Panc1 (cell line): ENCODE data around the gene TMEM174. TPM values are rescaled to one million over a fixed set of nuclear protein-coding genes. Genes with fewer than 3 reads are reported as not detected.

Experiments
- ATAC-seq: fragments of 200-7000 bp; cut with Tn5 transposase; 2 replicates; pipeline ENCODE4 v1.9.1; 2020; ENCODE audit warnings: mild to moderate bottlenecking, moderate library complexity
- BruUV-seq: library from RNA; stranded (reverse); fragments of 400-500 nt; replicated peaks from 2 replicates; lab custom pipeline; 2021; lab: Mats Ljungman, UMichigan
- CTCF ChIA-PET: fragments of 300-600 bp; sonication (Branson Sonifier 250); formaldehyde crosslinking; loops from one replicate; lab custom pipeline; 2022; ENCODE audit warnings: antibody characterized with exemption; lab: Charles Lee
- POLR2A ChIA-PET: fragments of 300-600 bp; sonication (Branson Sonifier 250); formaldehyde crosslinking; loops from one replicate; lab custom pipeline; 2022; ENCODE audit warnings: antibody characterized with exemption; lab: Charles Lee
- DNase-seq: peaks from one replicate; pipeline ENCODE4 v3.0.0-alpha.2; 2010; ENCODE audit warnings: low read depth, low spot score
- H3K27ac ChIP-seq: 2 replicates; pipeline ENCODE4 v1.5.1; 2011; ENCODE audit warnings: mild to moderate bottlenecking, low read length, inconsistent platforms
- H3K27me3 ChIP-seq: fragments of 200-500 bp; sonication (Bioruptor generic); 2 replicates; pipeline ENCODE4 v1.6.0; 2014; ENCODE audit warnings: low read length, inconsistent platforms; ENCODE audit not compliant: control insufficient read depth, insufficient read depth
- H3K36me3 ChIP-seq: fragments of 200-500 bp; sonication (Bioruptor generic); 2 replicates; pipeline ENCODE4 v1.5.1; 2014; ENCODE audit warnings: inconsistent platforms, mild to moderate bottlenecking, low read length, moderate library complexity; ENCODE audit not compliant: control insufficient read depth, insufficient read depth
- H3K4me1 ChIP-seq: 2 replicates; pipeline ENCODE4 v1.5.1; 2011; ENCODE audit warnings: inconsistent platforms, mild to moderate bottlenecking, low read length, moderate library complexity; ENCODE audit not compliant: control insufficient read depth, insufficient read depth
- H3K4me3 ChIP-seq, 2 experiments: 2 replicates each; pipeline ENCODE4 v1.5.1; 2011 to 2012; ENCODE audit warnings: low read depth in 2 of 2, low read length in 2 of 2, mild to moderate bottlenecking in 2 of 2, inconsistent platforms in 1 of 2, moderate library complexity in 1 of 2
- H3K9me3 ChIP-seq: fragments of 200-500 bp; sonication (Bioruptor generic); 2 replicates; pipeline ENCODE4 v1.5.1; 2014; ENCODE audit warnings: low read depth, mild to moderate bottlenecking, inconsistent platforms, low read length, moderate library complexity; ENCODE audit not compliant: control insufficient read depth, insufficient read depth
- CTCF ChIP-seq: fragments of 450-650 bp; IDR thresholded peaks from 2 replicates; pipeline ENCODE4 v1.5.1; 2017; ENCODE audit warnings: mild to moderate bottlenecking
- POLR2AphosphoS5 ChIP-seq: IDR thresholded peaks from 2 replicates; pipeline ENCODE4 v1.6.1; 2012; ENCODE audit warnings: mild to moderate bottlenecking, low read depth, low read length, moderate library complexity
- SIN3A ChIP-seq: IDR thresholded peaks from 2 replicates; pipeline ENCODE4 v1.6.1; 2012; ENCODE audit warnings: low read depth, mild to moderate bottlenecking, low read length, moderate library complexity, borderline replicate concordance; ENCODE audit not compliant: insufficient read depth
- TCF7L2 ChIP-seq: IDR thresholded peaks from 2 replicates; pipeline ENCODE4 v1.6.1; 2011; ENCODE audit warnings: mild to moderate bottlenecking, low read depth, low read length, inconsistent platforms
- in situ Hi-C: cut with HindIII; loops from 2 replicates; pipeline ENCODE4 v1.10.0; 2016; ENCODE audit warnings: low sequenced_read_pairs, low pct_unique_long_range_greater_than_20kb
- intact Hi-C: fragments of 100-400 bp; cut with micrococcal nuclease; formaldehyde crosslinking; loops from one replicate; pipeline ENCODE4 v1.10.0; 2022; ENCODE audit not compliant: unreplicated experiment
- total RNA-seq: library from RNA; stranded (reverse); gene quantifications from one replicate; pipeline ENCODE4 v1.2.1, GENCODE V29; 2021; ENCODE audit not compliant: unreplicated experiment
- TF ChIP-seq, protein P1 (sequence below), 2 experiments: IDR thresholded peaks; 2 replicates each; pipeline ENCODE4 v1.6.1; 2011 to 2012; ENCODE audit warnings: low read depth in 2 of 2, control low read depth in 1 of 2, low read length in 1 of 2, mild to moderate bottlenecking in 1 of 2, moderate library complexity in 1 of 2; ENCODE audit not compliant: insufficient read depth in 1 of 2

TMEM174 gene
- total RNA-seq, 1 experiment from 2014 or later: not detected

- no peak for DNase-seq
- intact Hi-C loops (no loop called here), in situ Hi-C loops (no loop called here)
- Histone ChIP-seq H3K4me3 (no peak overlapping the region), H3K27ac (no peak overlapping the region), H3K27me3 (no peaks in the 10 kb centered on the region), H3K9me3 (no peaks in the 10 kb centered on the region), H3K36me3 (no peaks in the 10 kb centered on the region), H3K4me1 (no peaks in the 10 kb centered on the region)
- ATAC-seq: no peak
- POLR2A ChIA-PET: no interaction called here
- no TSS peak for BruUV-seq
- TF ChIP-seq CTCF (no peak), TCF7L2 (no peak)
- CTCF ChIA-PET: no interaction called here
Measured at GRCh38 chr5:73178265-73178664, 5.3 kb downstream of the TMEM174 start.

DNA sequence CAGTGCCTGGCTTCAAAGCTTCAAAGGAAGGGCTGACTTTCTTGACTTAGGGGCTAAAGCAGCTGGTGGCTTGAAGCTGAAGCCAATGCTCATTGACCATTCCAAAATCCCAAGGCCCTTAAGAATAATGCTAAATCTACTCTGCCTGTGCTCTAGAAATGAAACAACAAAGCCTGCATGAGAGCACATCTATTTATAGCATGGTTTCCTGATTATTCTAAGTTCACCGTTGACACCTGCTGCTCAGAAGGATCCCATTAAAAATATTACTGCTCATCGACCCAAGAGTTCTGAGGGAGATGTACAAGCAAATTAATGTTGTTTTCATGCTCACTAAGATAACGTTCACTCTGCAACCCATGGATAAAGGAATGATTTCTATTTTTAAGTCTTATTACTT is 6.7 kb downstream of the TMEM174 start:
- Histone ChIP-seq H3K4me3 (no peak overlapping the region), H3K27ac (no peak overlapping the region), H3K36me3 (no peaks in the 10 kb centered on the region), H3K27me3 (no peaks in the 10 kb centered on the region), H3K4me1 (no peaks in the 10 kb centered on the region), H3K9me3 (peaks cover 3% of the 10 kb centered on the region; the same call in 1 of the 2 replicates)
- ChIA-PET POLR2A (no interaction called here), CTCF (no interaction called here)
- ATAC-seq (no peak), DNase-seq (no peak)
- TF ChIP-seq TCF7L2 (no peak), CTCF (no peak), SIN3A (no peak), POLR2AphosphoS5 (no peak)
- TF ChIP-seq, protein P1, sequence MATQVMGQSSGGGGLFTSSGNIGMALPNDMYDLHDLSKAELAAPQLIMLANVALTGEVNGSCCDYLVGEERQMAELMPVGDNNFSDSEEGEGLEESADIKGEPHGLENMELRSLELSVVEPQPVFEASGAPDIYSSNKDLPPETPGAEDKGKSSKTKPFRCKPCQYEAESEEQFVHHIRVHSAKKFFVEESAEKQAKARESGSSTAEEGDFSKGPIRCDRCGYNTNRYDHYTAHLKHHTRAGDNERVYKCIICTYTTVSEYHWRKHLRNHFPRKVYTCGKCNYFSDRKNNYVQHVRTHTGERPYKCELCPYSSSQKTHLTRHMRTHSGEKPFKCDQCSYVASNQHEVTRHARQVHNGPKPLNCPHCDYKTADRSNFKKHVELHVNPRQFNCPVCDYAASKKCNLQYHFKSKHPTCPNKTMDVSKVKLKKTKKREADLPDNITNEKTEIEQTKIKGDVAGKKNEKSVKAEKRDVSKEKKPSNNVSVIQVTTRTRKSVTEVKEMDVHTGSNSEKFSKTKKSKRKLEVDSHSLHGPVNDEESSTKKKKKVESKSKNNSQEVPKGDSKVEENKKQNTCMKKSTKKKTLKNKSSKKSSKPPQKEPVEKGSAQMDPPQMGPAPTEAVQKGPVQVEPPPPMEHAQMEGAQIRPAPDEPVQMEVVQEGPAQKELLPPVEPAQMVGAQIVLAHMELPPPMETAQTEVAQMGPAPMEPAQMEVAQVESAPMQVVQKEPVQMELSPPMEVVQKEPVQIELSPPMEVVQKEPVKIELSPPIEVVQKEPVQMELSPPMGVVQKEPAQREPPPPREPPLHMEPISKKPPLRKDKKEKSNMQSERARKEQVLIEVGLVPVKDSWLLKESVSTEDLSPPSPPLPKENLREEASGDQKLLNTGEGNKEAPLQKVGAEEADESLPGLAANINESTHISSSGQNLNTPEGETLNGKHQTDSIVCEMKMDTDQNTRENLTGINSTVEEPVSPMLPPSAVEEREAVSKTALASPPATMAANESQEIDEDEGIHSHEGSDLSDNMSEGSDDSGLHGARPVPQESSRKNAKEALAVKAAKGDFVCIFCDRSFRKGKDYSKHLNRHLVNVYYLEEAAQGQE (IDR thresholded peaks at IDR 0.05; ENCODE audit: insufficient read depth in 1 of 2, low read depth in 2 of 2, low read length in 1 of 2): no peak
- no TSS peak for BruUV-seq
- in situ Hi-C loops: no loop called here
- intact Hi-C loops: no loop called here

DNA sequence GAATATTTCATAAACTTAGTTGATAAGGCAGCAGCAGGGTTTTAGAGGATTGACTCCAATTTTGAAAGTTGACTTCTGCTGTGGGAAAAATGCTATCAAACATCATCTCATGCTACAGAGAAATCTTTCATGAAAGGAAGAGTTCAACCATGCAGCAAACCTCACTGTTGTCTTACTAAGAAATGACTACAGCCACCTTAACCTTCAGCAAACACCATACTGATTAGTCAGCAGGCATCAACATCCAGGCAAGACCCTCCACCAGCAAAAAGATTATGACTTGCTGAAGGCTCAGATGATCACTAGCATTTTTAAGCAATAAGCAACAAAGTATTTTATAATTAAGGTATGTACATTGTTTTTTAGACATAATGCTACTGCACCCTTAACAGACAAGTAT is 7.6 kb downstream of the TMEM174 start:
- BruUV-seq: no TSS peak
- no peaks in the 10 kb centered on the region for H3K36me3 ChIP-seq
- no peaks in the 10 kb centered on the region for H3K27me3 ChIP-seq
- POLR2A ChIA-PET: no interaction called here
- ATAC-seq (no peak), DNase-seq (no peak)
- CTCF ChIA-PET: no interaction called here
- intact Hi-C loops: no loop called here
- H3K27ac ChIP-seq: no peak overlapping the region
- peaks cover 8% of the 10 kb centered on the region; the same call in 1 of the 2 replicates for H3K9me3 ChIP-seq
- TF ChIP-seq CTCF: no peak
- TF ChIP-seq TCF7L2: no peak
- TF ChIP-seq, protein P1 (IDR thresholded peaks at IDR 0.05; ENCODE audit: insufficient read depth in 1 of 2, low read depth in 2 of 2, low read length in 1 of 2): no peak
- no peak for TF ChIP-seq SIN3A
- TF ChIP-seq POLR2AphosphoS5: no peak
- in situ Hi-C loops: no loop called here
- H3K4me3 ChIP-seq: no peak overlapping the region
- no peaks in the 10 kb centered on the region for H3K4me1 ChIP-seq
